HEK293T (cell line): Measurements from ENCODE around the gene VSTM2L.

ENCODE experiments used
- BHLHE40 ChIP-seq: fragments of 450-650 bp; IDR thresholded peaks from 2 replicates; pipeline ENCODE4 v1.6.1; 2016; ENCODE audit warnings: mild to moderate bottlenecking, moderate library complexity, borderline replicate concordance
- SP1 ChIP-seq: fragments of 450-650 bp; IDR thresholded peaks from 2 replicates; pipeline ENCODE4 v1.6.1; 2017
- SUZ12 ChIP-seq: fragments of 450-650 bp; IDR thresholded peaks from 2 replicates; pipeline ENCODE4 v1.6.1; 2016; ENCODE audit warnings: mild to moderate bottlenecking

GRCh38 chr20:37926612-37927011 is 23.7 kb downstream of the VSTM2L start:
- no peak for TF ChIP-seq SP1
- no peak for TF ChIP-seq SUZ12
- no peak for TF ChIP-seq BHLHE40
